Lung (tissue), 12 donors: ENCODE measurements around the gene CTSZ. TPM values are rescaled to one million over a fixed set of nuclear protein-coding genes. Genes with fewer than 3 reads are reported as not detected.
A peak's percentile ranks its signal among the peaks of the same experiment; 100 is the strongest.

Experiments
- ATAC-seq: fragments of 200-7000 bp; cut with Tn5 transposase; one replicate; pipeline ENCODE4 v1.9.1; 2020; ENCODE audit warnings: moderate number of reproducible peaks; ENCODE audit not compliant: insufficient read depth, low FRiP score
- DNase-seq, 3 donors: peaks; one replicate each; pipeline ENCODE4 v3.0.0-alpha.2; 2013 to 2017
- H3K27ac ChIP-seq, 2 donors: one replicate each; pipeline ENCODE4 v1.5.1; 2013; ENCODE audit warnings: mild to moderate bottlenecking in 2 of 2, moderate library complexity in 2 of 2, control low read depth in 1 of 2, inconsistent platforms in 1 of 2, low read depth in 1 of 2, low read length in 1 of 2
- H3K27me3 ChIP-seq, 3 donors: one replicate each; pipeline ENCODE4 v1.5.1; 2013; ENCODE audit warnings: low read length in 2 of 3; ENCODE audit not compliant: control insufficient read depth in 3 of 3, insufficient read depth in 3 of 3
- H3K36me3 ChIP-seq, 4 donors: one replicate each; pipeline ENCODE4 v1.5.1; 2013; ENCODE audit warnings: low read length in 4 of 4, mild to moderate bottlenecking in 1 of 4, moderate library complexity in 1 of 4; ENCODE audit not compliant: control insufficient read depth in 4 of 4, insufficient read depth in 4 of 4
- H3K4me1 ChIP-seq, 5 donors: one replicate each; pipeline ENCODE4 v1.5.1; 2013; ENCODE audit warnings: low read length in 5 of 5, mild to moderate bottlenecking in 2 of 5, moderate library complexity in 1 of 5; ENCODE audit not compliant: control insufficient read depth in 5 of 5, insufficient read depth in 5 of 5
- H3K4me3 ChIP-seq: one replicate; pipeline ENCODE4 v1.5.1; 2013; ENCODE audit warnings: mild to moderate bottlenecking, control low read depth, moderate library complexity
- H3K9ac ChIP-seq, 2 donors: one replicate each; pipeline ENCODE4 v1.5.1; 2013; ENCODE audit warnings: low read length in 2 of 2, control low read depth in 1 of 2; ENCODE audit not compliant: insufficient read depth in 1 of 2
- H3K9me3 ChIP-seq, 4 donors: one replicate each; pipeline ENCODE4 v1.5.1; 2013; ENCODE audit warnings: low read length in 3 of 4, mild to moderate bottlenecking in 1 of 4, moderate library complexity in 1 of 4; ENCODE audit not compliant: control insufficient read depth in 4 of 4, insufficient read depth in 3 of 4
- WGBS, 2 donors: extraction: QIAGEN DNeasy Blood & Tissue Kit; methylation state at CpG; one replicate each; pipeline ENCODE4 v1.1.7; 2013; 5-methylcytosine and 5-hydroxymethylcytosine counted together
- polyA plus RNA-seq, 2 donors: library from polyadenylated mRNA; stranded (reverse); fragments of 200-250 nt; gene quantifications; one replicate each; pipeline ENCODE4 v1.2.1, GENCODE V29; 2013
- total RNA-seq, 2 donors: library from RNA; depleted of rRNA in 1 of 2; stranded (reverse); fragments of >200 nt in 1 of 2; gene quantifications; one replicate each; pipeline ENCODE4 v1.2.1, GENCODE V29; 2014 to 2021
- TF ChIP-seq, protein P1 (sequence below): IDR thresholded peaks from 2 replicates; pipeline ENCODE4 v1.5.1; 2012; ENCODE audit warnings: mild to moderate bottlenecking; ENCODE audit errors: control extremely low read depth, extremely low read depth
- donor health status: control.
- donor health status: control.
- donor health status: Bipolar disorder and iron deficiency.
- donor health status: healthy.
- donor health status: DM: yes; HTN: yes; CAD: no.

The CTSZ gene
- total and polyA plus RNA-seq, 4 donors, result 105 to 558 (median 291) TPM

- DNase-seq, result no peak
- WGBS, 2 donors, result 81 to 85% methylated on average over 1 of the region's 1 CpG
- H3K27ac ChIP-seq, result no peak overlapping the region
Observed at GRCh38 chr20:59050437-59050836, 43.4 kb upstream of the CTSZ start.

GRCh38 chr20:59048681-59049030, 41.6 kb upstream of the CTSZ start:
- TF ChIP-seq, protein P1, sequence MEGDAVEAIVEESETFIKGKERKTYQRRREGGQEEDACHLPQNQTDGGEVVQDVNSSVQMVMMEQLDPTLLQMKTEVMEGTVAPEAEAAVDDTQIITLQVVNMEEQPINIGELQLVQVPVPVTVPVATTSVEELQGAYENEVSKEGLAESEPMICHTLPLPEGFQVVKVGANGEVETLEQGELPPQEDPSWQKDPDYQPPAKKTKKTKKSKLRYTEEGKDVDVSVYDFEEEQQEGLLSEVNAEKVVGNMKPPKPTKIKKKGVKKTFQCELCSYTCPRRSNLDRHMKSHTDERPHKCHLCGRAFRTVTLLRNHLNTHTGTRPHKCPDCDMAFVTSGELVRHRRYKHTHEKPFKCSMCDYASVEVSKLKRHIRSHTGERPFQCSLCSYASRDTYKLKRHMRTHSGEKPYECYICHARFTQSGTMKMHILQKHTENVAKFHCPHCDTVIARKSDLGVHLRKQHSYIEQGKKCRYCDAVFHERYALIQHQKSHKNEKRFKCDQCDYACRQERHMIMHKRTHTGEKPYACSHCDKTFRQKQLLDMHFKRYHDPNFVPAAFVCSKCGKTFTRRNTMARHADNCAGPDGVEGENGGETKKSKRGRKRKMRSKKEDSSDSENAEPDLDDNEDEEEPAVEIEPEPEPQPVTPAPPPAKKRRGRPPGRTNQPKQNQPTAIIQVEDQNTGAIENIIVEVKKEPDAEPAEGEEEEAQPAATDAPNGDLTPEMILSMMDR, result no peak
- Histone ChIP-seq H3K4me3 (no peak overlapping the region), H3K27me3 (peaks cover 0 to 3% (median 2%) of the 10 kb centered on the region in 3 donors), H3K9ac (no peak overlapping the region), H3K9me3 (no peaks in the 10 kb centered on the region), H3K4me1 (peaks cover 0 to 8% (median 0%) of the 10 kb centered on the region in 5 donors), H3K36me3 (no peaks in the 10 kb centered on the region), H3K27ac (no peak overlapping the region)
- 73 to 79% methylated on average over 2 of the region's 2 CpGs for WGBS, 2 donors
- no peak for ATAC-seq
- DNase-seq, result no peak

More at GRCh38 chr20:59050437-59050836, 43.4 kb upstream of the CTSZ start:
- Histone ChIP-seq H3K9ac (no peak overlapping the region), H3K4me3 (no peak overlapping the region), H3K4me1 (peaks cover 0 to 8% (median 0%) of the 10 kb centered on the region in 5 donors), H3K9me3 (no peaks in the 10 kb centered on the region), H3K27me3 (peaks cover 0 to 3% (median 2%) of the 10 kb centered on the region in 3 donors), H3K36me3 (no peaks in the 10 kb centered on the region)
- no peak for ATAC-seq
- TF ChIP-seq, protein P1, result no peak

- WGBS, 2 donors, result 67 to 78% methylated on average over 5 of the region's 5 CpGs
- Histone ChIP-seq H3K4me3 (no peak overlapping the region), H3K36me3 (no peaks in the 10 kb centered on the region), H3K9ac (no peak overlapping the region), H3K9me3 (no peaks in the 10 kb centered on the region), H3K27ac (peak overlapping the region in 1 of 2 donors; percentile 82), H3K4me1 (peaks cover 0 to 8% (median 2%) of the 10 kb centered on the region in 5 donors), H3K27me3 (peaks cover 0 to 3% (median 2%) of the 10 kb centered on the region in 3 donors)
- DNase-seq (peak in 2 of 3 donors; percentile 14 to 22), ATAC-seq (peak; percentile 84)
- TF ChIP-seq, protein P1, result no peak
Observed at GRCh38 chr20:59047938-59048680, 41.1 kb upstream of the CTSZ start.
